22Rv1 (cell line): ENCODE results near the gene FGD6.
"Not testable (repeated sequence)": the region's sequence is repeated elsewhere in the genome, so short reads cannot be mapped to it uniquely, and the experiment has no call there.

Experiments used
- H3K27ac ChIP-seq: fragments of 450-650 bp; 2 replicates; pipeline ENCODE4 v1.5.1; 2017
- CTCF ChIP-seq: fragments of 450-650 bp; IDR thresholded peaks from 2 replicates; pipeline ENCODE4 v1.5.1; 2017; ENCODE audit warnings: mild to moderate bottlenecking
- ZFX ChIP-seq: fragments of 450-650 bp; IDR thresholded peaks from 2 replicates; pipeline ENCODE4 v1.6.1; 2017; ENCODE audit warnings: antibody characterized with exemption, borderline replicate concordance

The FGD6 gene

DNA sequence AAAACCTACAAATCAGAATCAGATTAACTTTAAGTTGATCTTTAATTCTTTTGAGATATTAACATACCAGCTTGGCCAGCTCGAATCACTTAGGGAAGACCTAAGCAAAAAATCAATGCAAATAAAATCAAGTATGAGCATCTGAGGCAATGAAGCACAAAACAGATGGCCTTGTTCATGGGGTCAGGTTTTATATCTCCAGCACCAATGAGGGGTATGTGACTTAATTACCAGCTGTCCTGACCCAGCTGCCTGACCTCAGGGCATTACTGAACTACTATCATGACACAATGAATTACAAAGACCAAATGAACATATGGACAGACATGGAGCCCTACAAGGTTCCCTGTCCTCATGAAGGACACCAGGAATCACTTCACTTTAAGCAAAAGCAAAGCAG lies 70.5 kb downstream of the FGD6 start:
- TF ChIP-seq ZFX (no peak), CTCF (no peak)
- H3K27ac ChIP-seq, result no peak overlapping the region

- H3K27ac ChIP-seq, result no peak overlapping the region
- TF ChIP-seq ZFX, result no peak
- no peak for TF ChIP-seq CTCF
These were observed 73.6 kb downstream of the FGD6 start for GRCh38 chr12:95143621-95144205.

- TF ChIP-seq CTCF, result no peak
- no peak for TF ChIP-seq ZFX
- no peak overlapping the region for H3K27ac ChIP-seq
These were observed 74.7 kb downstream of the FGD6 start for GRCh38 chr12:95142431-95143151.

DNA sequence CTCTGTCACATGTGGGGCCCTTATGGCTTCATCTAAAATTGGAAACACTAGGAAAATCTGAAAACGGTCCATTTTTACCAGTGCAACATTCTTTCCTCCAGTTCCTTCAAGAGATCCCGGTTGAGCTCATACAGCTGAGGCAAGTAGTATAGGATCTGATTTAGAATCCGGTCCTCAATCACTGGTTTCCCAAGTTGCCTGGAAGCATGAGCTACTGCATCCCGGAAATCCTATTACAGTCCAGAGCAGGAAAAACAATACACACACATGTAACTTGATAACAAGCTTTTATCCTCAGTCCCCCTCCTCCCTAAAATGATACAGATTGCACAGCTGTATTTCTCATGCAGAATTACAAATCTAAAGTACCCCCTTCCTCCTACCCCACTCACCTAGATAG lies 76.0 kb downstream of the FGD6 start:
- no peak overlapping the region for H3K27ac ChIP-seq
- TF ChIP-seq ZFX (no peak), CTCF (no peak)

- H3K27ac ChIP-seq, result not testable (repeated sequence)
These were observed 79.2 kb downstream of the FGD6 start for GRCh38 chr12:95138031-95138430.

DNA sequence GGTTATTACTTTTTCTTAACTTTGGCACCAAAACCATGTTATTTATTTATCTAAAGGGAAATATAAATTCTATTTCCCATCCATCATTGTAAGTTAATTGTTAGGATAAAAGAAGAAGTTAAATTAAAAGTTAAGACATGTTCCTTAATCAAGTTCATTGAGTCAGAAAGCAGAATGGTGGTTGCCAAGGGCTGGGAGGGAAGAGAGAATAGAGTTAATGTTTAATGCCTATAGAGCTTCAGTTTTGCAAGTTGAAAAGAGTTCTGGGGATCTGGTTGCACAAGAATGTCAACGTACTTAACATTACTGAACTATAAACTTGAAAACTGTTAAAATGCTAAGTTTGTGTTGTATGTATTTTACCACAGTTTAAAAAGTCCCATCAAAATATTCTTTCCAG lies 80.7 kb downstream of the FGD6 start:
- TF ChIP-seq ZFX (no peak), CTCF (no peak)
- no peak overlapping the region for H3K27ac ChIP-seq

GRCh38 chr12:95134085-95134484 lies 83.2 kb downstream of the FGD6 start:
- TF ChIP-seq ZFX (no peak), CTCF (no peak)
- no peak overlapping the region for H3K27ac ChIP-seq
